Naive thymus-derived CD8-positive, alpha-beta T cell (primary cell): ENCODE measurements around the gene CCNK. TPM values are rescaled to one million over a fixed set of nuclear protein-coding genes. Genes with fewer than 3 reads are reported as not detected.

Experiments used
- ATAC-seq, 2 donors: fragments of 150-1000 bp; cut with Tn5 transposase in 1 of 2; sonication (Bioruptor Pico), chemical (Tn5 transposase) in 1 of 2; 1 replicate in 1 of 2; 2 replicates in 1 of 2; pipeline ENCODE4 v1.10.0; 2021; ENCODE audit warnings: mild to moderate bottlenecking in 2 of 2, moderate library complexity in 2 of 2
- POLR2A ChIA-PET: fragments of 350-600 bp; sonication (Branson Sonifier 250); formaldehyde crosslinking; loops from one replicate; lab custom pipeline; 2021; ENCODE audit warnings: antibody characterized with exemption; lab: Charles Lee
- DNase-seq, 10 donors: peaks; one replicate each; pipeline versions ENCODE4 v3.0.0 to v3.0.0-alpha.2; 2020 to 2022
- H3K27ac Mint-ChIP-seq, 10 donors: one replicate each; pipeline ENCODE4 v1.8.0; 2020 to 2022; ENCODE audit warnings: mild to moderate bottlenecking in 10 of 10, mixed read lengths in 10 of 10, moderate library complexity in 4 of 10, inconsistent platforms in 1 of 10
- H3K27me3 Mint-ChIP-seq, 5 donors: one replicate each; pipeline ENCODE4 v1.8.0; 2021 to 2022; ENCODE audit warnings: mixed read lengths in 5 of 5
- H3K36me3 Mint-ChIP-seq, 3 donors: one replicate each; pipeline ENCODE4 v1.8.0; 2020 to 2022; ENCODE audit warnings: mixed read lengths in 3 of 3, mild to moderate bottlenecking in 2 of 3, inconsistent platforms in 1 of 3
- H3K4me1 Mint-ChIP-seq, 4 donors: one replicate each; pipeline ENCODE4 v1.8.0; 2021 to 2022; ENCODE audit warnings: mixed read lengths in 4 of 4
- H3K4me3 Mint-ChIP-seq, 10 donors: one replicate each; pipeline ENCODE4 v1.8.0; 2020 to 2022; ENCODE audit warnings: mild to moderate bottlenecking in 10 of 10, mixed read lengths in 10 of 10, moderate library complexity in 6 of 10, inconsistent platforms in 1 of 10
- H3K9me3 Mint-ChIP-seq, 9 donors: one replicate each; pipeline ENCODE4 v1.8.0; 2020 to 2022; ENCODE audit warnings: mixed read lengths in 9 of 9, mild to moderate bottlenecking in 3 of 9, inconsistent platforms in 1 of 9, moderate library complexity in 1 of 9
- polyA plus RNA-seq, 3 donors: library from polyadenylated mRNA; unstranded; fragments of 300-500 nt; fragmentation: Illumina TruSeq; gene quantifications; one replicate each; pipeline ENCODE4 v1.2.3, GENCODE V29; 2021
- total RNA-seq, 8 experiments: library from RNA in 2 of 8; stranded (reverse) in 2 of 8; gene quantifications; one replicate each; pipeline ENCODE4 v1.2.3 and lab custom pipeline; 2021 to 2026

CCNK gene
- total and polyA plus RNA-seq, 5 experiments from 2014 or later: 13.4 to 92.5 (median 19.8) TPM

- DNase-seq (no peak), ATAC-seq (no peak)
- POLR2A ChIA-PET: no interaction called here
- Mint-ChIP-seq H3K4me1 (peaks cover 0 to 3% (median 0%) of the 10 kb centered on the region in 4 donors), H3K27me3 (no peaks in the 10 kb centered on the region), H3K36me3 (peaks cover 0 to 63% (median 5%) of the 10 kb centered on the region in 3 donors), H3K9me3 (no peaks in the 10 kb centered on the region), H3K27ac (no peak overlapping the region), H3K4me3 (no peak overlapping the region)
Observed at GRCh38 chr14:99510556-99511139, 29.4 kb downstream of the CCNK start.

GRCh38 chr14:99511421-99512109 is 30.4 kb downstream of the CCNK start:
- Mint-ChIP-seq H3K9me3 (no peaks in the 10 kb centered on the region), H3K27ac (peak overlapping the region in 2 of 10 donors; percentile 20 to 51), H3K4me3 (no peak overlapping the region), H3K4me1 (peaks cover 0 to 3% (median 0%) of the 10 kb centered on the region in 4 donors), H3K36me3 (peaks cover 0 to 53% (median 0%) of the 10 kb centered on the region in 3 donors), H3K27me3 (no peaks in the 10 kb centered on the region)
- POLR2A ChIA-PET: no interaction called here
- no peak for ATAC-seq
- no peak for DNase-seq

- ATAC-seq (no peak), DNase-seq (no peak)
- Mint-ChIP-seq H3K4me3 (no peak overlapping the region), H3K9me3 (no peaks in the 10 kb centered on the region), H3K4me1 (peaks cover 0 to 3% (median 0%) of the 10 kb centered on the region in 4 donors), H3K27ac (peak overlapping the region in 4 of 10 donors; percentile 20 to 73 (median 60)), H3K27me3 (no peaks in the 10 kb centered on the region), H3K36me3 (peaks cover 0 to 48% (median 0%) of the 10 kb centered on the region in 3 donors)
- POLR2A ChIA-PET: no interaction called here
Observed at GRCh38 chr14:99512110-99512449, 30.9 kb downstream of the CCNK start.

- Mint-ChIP-seq H3K4me1 (peaks cover 0 to 3% (median 0%) of the 10 kb centered on the region in 4 donors), H3K36me3 (peaks cover 0 to 42% (median 0%) of the 10 kb centered on the region in 3 donors), H3K9me3 (no peaks in the 10 kb centered on the region), H3K27me3 (no peaks in the 10 kb centered on the region), H3K4me3 (no peak overlapping the region), H3K27ac (peak overlapping the region in 2 of 10 donors; percentile 68 to 73)
- POLR2A ChIA-PET: no interaction called here
- DNase-seq (peak in 1 of 10 donors; percentile 53), ATAC-seq (peak in 1 of 2 donors; percentile 3)
Observed at GRCh38 chr14:99512571-99513182, 31.5 kb downstream of the CCNK start.

- peaks cover 0 to 37% (median 0%) of the 10 kb centered on the region in 3 donors for H3K36me3 Mint-ChIP-seq
- peak in 1 of 2 donors; percentile 8 for ATAC-seq
Observed at GRCh38 chr14:99513183-99513694, 32.0 kb downstream of the CCNK start.

GRCh38 chr14:99513946-99514551 is 32.8 kb downstream of the CCNK start:
- H3K27ac Mint-ChIP-seq: peak overlapping the region in 3 of 10 donors; percentile 17 to 68 (median 44)
- ATAC-seq: no peak
- DNase-seq: peak in 1 of 10 donors; percentile 32

More at GRCh38 chr14:99513183-99513694, 32.0 kb downstream of the CCNK start:
- Mint-ChIP-seq H3K9me3 (no peaks in the 10 kb centered on the region), H3K4me3 (no peak overlapping the region), H3K27me3 (no peaks in the 10 kb centered on the region), H3K4me1 (peaks cover 0 to 3% (median 0%) of the 10 kb centered on the region in 4 donors), H3K27ac (peak overlapping the region in 1 of 10 donors; percentile 68)
- DNase-seq: peak in 1 of 10 donors; percentile 37
- POLR2A ChIA-PET: no interaction called here

GRCh38 chr14:99514552-99515300 is 33.5 kb downstream of the CCNK start:
- no peaks in the 10 kb centered on the region for H3K4me1 Mint-ChIP-seq
- peak in 1 of 10 donors; percentile 30 for DNase-seq

More at GRCh38 chr14:99513946-99514551, 32.8 kb downstream of the CCNK start:
- H3K27me3 Mint-ChIP-seq: no peaks in the 10 kb centered on the region
- H3K4me1 Mint-ChIP-seq: peaks cover 0 to under 1% (median 0%) of the 10 kb centered on the region in 4 donors
- H3K4me3 Mint-ChIP-seq: no peak overlapping the region
- H3K9me3 Mint-ChIP-seq: no peaks in the 10 kb centered on the region
- peaks cover 0 to 29% (median 0%) of the 10 kb centered on the region in 3 donors for H3K36me3 Mint-ChIP-seq
- POLR2A ChIA-PET: no interaction called here

GRCh38 chr14:99515301-99516155 is 34.3 kb downstream of the CCNK start:
- H3K36me3 Mint-ChIP-seq: peaks cover 0 to 21% (median 0%) of the 10 kb centered on the region in 3 donors
- DNase-seq (peak in 1 of 10 donors; percentile 59), ATAC-seq (no peak)
- H3K27ac Mint-ChIP-seq: peak overlapping the region in 2 of 10 donors; percentile 55 to 71
- no peaks in the 10 kb centered on the region for H3K27me3 Mint-ChIP-seq
- no peaks in the 10 kb centered on the region for H3K4me1 Mint-ChIP-seq
- POLR2A ChIA-PET: interaction anchor here (1.4 kb wide), 1 partner anchor 35 kb away, joined by 3 read pairs; the partner anchor contains the start of genes CCNK and SETD3
- no peaks in the 10 kb centered on the region for H3K9me3 Mint-ChIP-seq
- H3K4me3 Mint-ChIP-seq: no peak overlapping the region

More at GRCh38 chr14:99514552-99515300, 33.5 kb downstream of the CCNK start:
- no peak for ATAC-seq
- H3K27ac Mint-ChIP-seq: peak overlapping the region in 2 of 10 donors; percentile 68 to 85
- H3K36me3 Mint-ChIP-seq: peaks cover 0 to 22% (median 0%) of the 10 kb centered on the region in 3 donors
- peak overlapping the region in 1 of 10 donors; percentile 5 for H3K4me3 Mint-ChIP-seq
- no peaks in the 10 kb centered on the region for H3K9me3 Mint-ChIP-seq
- no peaks in the 10 kb centered on the region for H3K27me3 Mint-ChIP-seq
- POLR2A ChIA-PET: no interaction called here

- Mint-ChIP-seq H3K9me3 (no peaks in the 10 kb centered on the region), H3K27me3 (no peaks in the 10 kb centered on the region), H3K4me1 (no peaks in the 10 kb centered on the region), H3K36me3 (peaks cover 0 to 14% (median 0%) of the 10 kb centered on the region in 3 donors), H3K27ac (peak overlapping the region in 1 of 10 donors; percentile 25), H3K4me3 (no peak overlapping the region)
- ATAC-seq: no peak
- POLR2A ChIA-PET: interaction anchor here (1.4 kb wide), 1 partner anchor 35 kb away, joined by 3 read pairs; the partner anchor contains the start of genes CCNK and SETD3
- peak in 1 of 10 donors; percentile 63 for DNase-seq
Observed at GRCh38 chr14:99516156-99516870, 35.1 kb downstream of the CCNK start.

- ATAC-seq: no peak
- peak in 1 of 10 donors; percentile 24 for DNase-seq
- peak overlapping the region in 1 of 10 donors; percentile 22 for H3K4me3 Mint-ChIP-seq
Observed at GRCh38 chr14:99516871-99517642, 35.8 kb downstream of the CCNK start.

More at GRCh38 chr14:99516871-99517642, 35.8 kb downstream of the CCNK start:
- Mint-ChIP-seq H3K9me3 (no peaks in the 10 kb centered on the region), H3K27me3 (no peaks in the 10 kb centered on the region), H3K36me3 (peaks cover 0 to 10% (median 0%) of the 10 kb centered on the region in 3 donors), H3K27ac (peak overlapping the region in 1 of 10 donors; percentile 53), H3K4me1 (no peaks in the 10 kb centered on the region)
- POLR2A ChIA-PET: interaction anchor here (1.4 kb wide), 1 partner anchor 36 kb away, joined by 3 read pairs; the partner anchor contains the start of genes CCNK and SETD3
